ENCODE data around the gene CLDND1. TPM values are rescaled to one million over a fixed set of nuclear protein-coding genes. Genes with fewer than 3 reads are reported as not detected.

The CLDND1 gene
- total RNA-seq, 1 experiment from 2014 or later = 472 TPM

- TF ChIP-seq TCF7L2 (IDR thresholded peaks at IDR 0.05; ENCODE audit: borderline replicate concordance, extremely low read depth, insufficient read depth, insufficient read length) = no peak
- no peak for TF ChIP-seq EZH2phosphoT487 (IDR thresholded peaks at IDR 0.05; ENCODE audit: borderline replicate concordance)
- TF ChIP-seq FOSL1 (IDR thresholded peaks at IDR 0.05; ENCODE audit: low read depth) = no peak; the same call in none of the 2 replicates
- TF ChIP-seq MAX (IDR thresholded peaks at IDR 0.05) = peak; percentile 71
- peak; percentile 79 for TF ChIP-seq JUND (IDR thresholded peaks at IDR 0.05)
- peak; percentile 88 for TF ChIP-seq SP1 (IDR thresholded peaks at IDR 0.05; ENCODE audit: low read depth)
- TF ChIP-seq ATF3 (IDR thresholded peaks at IDR 0.05) = no peak
- peak; percentile 30 for TF ChIP-seq YY1 (IDR thresholded peaks at IDR 0.05; ENCODE audit: extremely low read depth, insufficient replicate concordance, low read depth, low read length)
- TF ChIP-seq ELF1 (IDR thresholded peaks at IDR 0.05; ENCODE audit: borderline replicate concordance, low read depth) = no peak
- TF ChIP-seq ZNF274 (IDR thresholded peaks at IDR 0.05; ENCODE audit: low read depth, low read length) = no peak
- TF ChIP-seq SIN3A (IDR thresholded peaks at IDR 0.05; ENCODE audit: low read depth) = peak; percentile 83
- peak; percentile 90 for TF ChIP-seq CBX3 (IDR thresholded peaks at IDR 0.05; ENCODE audit: low read depth)
- TF ChIP-seq POLR2AphosphoS5 (IDR thresholded peaks at IDR 0.05; ENCODE audit: low read depth, low read length) = peak; percentile 53
- TF ChIP-seq EGR1 (IDR thresholded peaks at IDR 0.05; ENCODE audit: low read depth) = peak; percentile 41; the same call in 1 of the 2 replicates
These were observed 9.6 kb downstream of the CLDND1 start (continued) for GRCh38 chr3:98513091-98513511.

GRCh38 chr3:98512576-98512975 lies 10.1 kb downstream of the CLDND1 start:
- intact Hi-C loops (cut with micrococcal nuclease) = no loop called here
- H3K4me1 ChIP-seq (ENCODE audit: control insufficient read depth in 1 of 2, insufficient read depth in 2 of 2, low read length in 2 of 2) = peaks cover 75 to 84% of the 10 kb centered on the region in 2 experiments
- no TSS peak for BruUV-seq (replicated peaks)
- no peak for TF ChIP-seq ZBTB33 (IDR thresholded peaks at IDR 0.05; ENCODE audit: extremely low read depth, insufficient replicate concordance, low read length)
- TF ChIP-seq JUND (IDR thresholded peaks at IDR 0.05) = 0 out of 2 replicates have a peak, but pooled peaks have one; percentile 24
- RAD21 ChIA-PET (ENCODE audit: low non-redundant PET in 1 of 2, low total read pairs in 2 of 2, uncharacterized antibody in 2 of 2, unreplicated experiment in 2 of 2) = no interaction called here
- peak; percentile 38 for ATAC-seq
- H3K36me3 ChIP-seq (ENCODE audit: control insufficient read depth in 1 of 2, insufficient read depth in 2 of 2, low read length in 2 of 2) = peaks cover 16 to 17% of the 10 kb centered on the region in 2 experiments
- DNase-seq (ENCODE audit: low read depth, low spot score) = no peak
- no peaks in the 10 kb centered on the region for H3K9me3 ChIP-seq (ENCODE audit: control insufficient read depth in 1 of 2, insufficient read depth in 1 of 2, low read depth in 1 of 2, low read length in 2 of 2)
- no peak overlapping the region for H3K4me3 ChIP-seq (replicated peaks in 1 of 2; ENCODE audit: low read depth in 1 of 2, low read length in 2 of 2)
- peak overlapping the region; percentile 23 for H3K9ac ChIP-seq (ENCODE audit: low read length)
- CTCF ChIA-PET = interaction anchor here (1.3 kb wide), 1 partner anchor 84 kb away, joined by 4 read pairs; no protein-coding TSS in a partner anchor
- H3K9me2 ChIP-seq (ENCODE audit: insufficient read depth) = no peaks in the 10 kb centered on the region
- H2AFZ ChIP-seq (ENCODE audit: low read depth, low read length, poor library complexity, severe bottlenecking) = no peak overlapping the region
- peaks cover 21% of the 10 kb centered on the region for H3K79me2 ChIP-seq (ENCODE audit: insufficient read depth, low read length)
- no peaks in the 10 kb centered on the region for H3K27me3 ChIP-seq (ENCODE audit: insufficient read depth, low read length)
- peak overlapping the region; percentile 45 for H3K4me2 ChIP-seq (ENCODE audit: low read length)
- peak overlapping the region; percentile 86 for H3K27ac ChIP-seq (ENCODE audit: low read depth, low read length)
- POLR2A ChIA-PET = interaction anchor here (1.1 to 3.3 kb wide), 4 partner anchors 10 to 42 kb away, joined by 3 to 14 read pairs (median 4); partner anchors contain the start of gene CLDND1
- no peaks in the 10 kb centered on the region for H4K20me1 ChIP-seq (ENCODE audit: insufficient read depth)
